Caki2 (cell line): ENCODE data around the gene HTRA3. TPM values are rescaled to one million over a fixed set of nuclear protein-coding genes. Genes with fewer than 3 reads are reported as not detected.

Experiments
- DNase-seq: peaks from one replicate; pipeline ENCODE4 v3.0.0-alpha.2; 2015; ENCODE audit warnings: low read depth
- in situ Hi-C: cut with HindIII; loops from 2 replicates; pipeline ENCODE4 v1.10.0; 2016; ENCODE audit warnings: low sequenced_read_pairs, low pct_unique_long_range_greater_than_20kb, mixed read lengths
- total RNA-seq: library from RNA; depleted of rRNA; stranded (reverse); fragments of >200 nt; shearing (Covaris generic); gene quantifications from 2 replicates; pipeline ENCODE4 v1.2.3, GENCODE V29; 2014; ENCODE audit warnings: low replicate concordance

The HTRA3 gene
- total RNA-seq, 1 experiment from 2014 or later = not detected

GRCh38 chr4:8244001-8244757, 25.4 kb upstream of the HTRA3 start:
- DNase-seq = no peak
- in situ Hi-C loops = no loop called here

GRCh38 chr4:8244931-8245460, 24.6 kb upstream of the HTRA3 start:
- no peak for DNase-seq
- in situ Hi-C loops = no loop called here

GRCh38 chr4:8245884-8246833, 23.4 kb upstream of the HTRA3 start:
- in situ Hi-C loops = no loop called here
- no peak for DNase-seq

- DNase-seq = no peak
- in situ Hi-C loops = no loop called here
These were observed 22.3 kb upstream of the HTRA3 start for GRCh38 chr4:8247047-8247930.

- DNase-seq = no peak
- in situ Hi-C loops = no loop called here
These were observed 21.5 kb upstream of the HTRA3 start for GRCh38 chr4:8248091-8248490.

GRCh38 chr4:8250227-8250626, 19.3 kb upstream of the HTRA3 start:
- no peak for DNase-seq
- in situ Hi-C loops = no loop called here

- in situ Hi-C loops = no loop called here
- DNase-seq = no peak
These were observed 18.9 kb upstream of the HTRA3 start for GRCh38 chr4:8250637-8251036.

GRCh38 chr4:8251110-8251883, 18.3 kb upstream of the HTRA3 start:
- in situ Hi-C loops = no loop called here

GRCh38 chr4:8252301-8253173, 17.0 kb upstream of the HTRA3 start:
- no peak for DNase-seq
- in situ Hi-C loops = no loop called here

More at GRCh38 chr4:8251110-8251883, 18.3 kb upstream of the HTRA3 start:
- DNase-seq = no peak

GRCh38 chr4:8254076-8254475, 15.5 kb upstream of the HTRA3 start:
- in situ Hi-C loops = no loop called here
- DNase-seq = no peak

GRCh38 chr4:8255698-8256441, 13.7 kb upstream of the HTRA3 start:
- in situ Hi-C loops = no loop called here
- no peak for DNase-seq

GRCh38 chr4:8257854-8258253, 11.7 kb upstream of the HTRA3 start:
- in situ Hi-C loops = no loop called here
- DNase-seq = no peak

GRCh38 chr4:8258552-8259212, 10.9 kb upstream of the HTRA3 start:
- in situ Hi-C loops = no loop called here
- no peak for DNase-seq

GRCh38 chr4:8259743-8260430, 9.7 kb upstream of the HTRA3 start:
- no peak for DNase-seq
- in situ Hi-C loops = no loop called here

- DNase-seq = peak; percentile 29
- in situ Hi-C loops = no loop called here
These were observed 8.9 kb upstream of the HTRA3 start for GRCh38 chr4:8260656-8261111.
